GM18951 (cell line): ENCODE results near the gene KRTAP5-6.

Source experiments
- POLR2A ChIP-seq: IDR thresholded peaks from 4 replicates; pipeline ENCODE4 v1.6.1; 2011; ENCODE audit warnings: mild to moderate bottlenecking; ENCODE audit not compliant: insufficient read length, insufficient read depth; ENCODE audit errors: extremely low read depth
- in situ Hi-C: fragments of 300-500 bp; cut with MboI; formaldehyde crosslinking; loops from one replicate; pipeline ENCODE4 v1.12.0; 2022; ENCODE audit warnings: low sequenced_read_pairs, mixed read lengths, inconsistent platforms; ENCODE audit not compliant: unreplicated experiment

Gene KRTAP5-6

GRCh38 chr11:1695548-1696108, 1.4 kb upstream of the KRTAP5-6 start:
- TF ChIP-seq POLR2A: no peak
- in situ Hi-C loops: loop anchor here (10.0 to 25.0 kb wide), 2 partner anchors 119 to 467 kb away; partner anchors contain the start of genes INS and TH

GRCh38 chr11:1699771-1700170, 2.8 kb downstream of the KRTAP5-6 start:
- no peak for TF ChIP-seq POLR2A
- in situ Hi-C loops: loop anchor here (10.0 to 25.0 kb wide), 2 partner anchors 115 to 463 kb away; partner anchors contain the start of genes INS and TH

GRCh38 chr11:1701091-1701807, 4.3 kb downstream of the KRTAP5-6 start:
- no peak for TF ChIP-seq POLR2A
- in situ Hi-C loops: no loop called here

GRCh38 chr11:1702506-1702905, 5.5 kb downstream of the KRTAP5-6 start:
- in situ Hi-C loops: no loop called here
- no peak for TF ChIP-seq POLR2A

DNA sequence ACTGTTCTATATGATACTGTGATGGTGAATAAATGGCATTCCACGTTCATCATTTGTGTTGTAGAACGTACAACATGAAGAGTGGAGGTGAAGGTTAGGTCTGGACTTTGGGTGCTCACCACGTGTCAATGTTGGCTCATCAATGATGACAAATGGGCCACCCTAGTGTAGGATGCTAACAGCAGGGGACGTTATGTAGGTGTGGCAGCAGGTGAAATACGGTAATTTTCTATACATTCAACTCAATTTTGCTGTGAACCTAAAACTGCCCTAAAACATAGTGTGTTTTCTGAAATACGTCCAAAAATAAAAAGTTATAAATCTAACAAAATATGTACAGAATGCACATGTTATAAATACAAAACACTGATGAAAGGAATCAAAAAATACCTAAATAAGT, 6.2 kb downstream of the KRTAP5-6 start:
- no peak for TF ChIP-seq POLR2A
- in situ Hi-C loops: no loop called here

DNA sequence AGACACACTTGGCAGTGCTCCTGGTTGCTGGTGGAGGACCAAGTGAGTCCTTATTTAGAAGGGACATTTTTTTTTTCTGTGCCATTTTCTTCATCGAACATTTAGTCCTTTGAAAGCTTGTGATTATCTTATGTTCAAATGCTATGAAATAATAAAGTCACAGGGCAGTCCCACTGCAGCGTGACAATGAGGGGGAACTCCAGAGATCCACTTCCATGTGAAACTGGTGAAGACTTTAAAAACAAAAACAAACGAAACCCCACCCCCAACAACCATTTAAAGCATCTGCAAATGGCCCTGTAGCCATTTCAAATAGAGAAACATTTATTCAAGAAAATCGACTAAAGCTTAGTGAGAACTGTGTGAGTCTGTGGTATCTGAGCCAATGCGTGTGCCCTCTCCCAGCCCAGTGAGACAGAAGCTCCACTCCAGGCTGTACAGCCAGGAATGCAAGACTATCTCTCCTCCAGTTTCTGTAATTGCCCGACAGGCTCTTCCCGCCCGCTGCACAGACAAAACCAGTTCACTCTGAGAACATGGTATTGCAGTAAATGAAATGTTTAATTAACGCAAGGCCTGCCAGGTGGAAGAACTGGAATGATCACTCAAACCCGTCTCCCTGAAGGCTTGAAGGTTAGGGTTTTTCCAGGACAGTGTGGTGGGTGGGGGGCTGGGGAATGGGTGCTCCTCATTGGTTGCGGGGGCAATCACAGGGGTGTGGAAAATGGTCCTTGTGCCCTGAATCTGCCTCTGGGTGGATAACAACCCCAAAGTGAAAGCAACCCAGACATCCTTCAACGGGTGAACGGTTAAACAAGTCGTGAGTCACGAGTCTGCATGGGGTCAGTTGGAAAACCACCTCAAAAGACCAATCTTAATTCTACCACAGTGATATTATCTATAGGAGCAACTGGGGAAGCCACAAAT, 8.4 kb downstream of the KRTAP5-6 start:
- no peak for TF ChIP-seq POLR2A
- in situ Hi-C loops: no loop called here

DNA sequence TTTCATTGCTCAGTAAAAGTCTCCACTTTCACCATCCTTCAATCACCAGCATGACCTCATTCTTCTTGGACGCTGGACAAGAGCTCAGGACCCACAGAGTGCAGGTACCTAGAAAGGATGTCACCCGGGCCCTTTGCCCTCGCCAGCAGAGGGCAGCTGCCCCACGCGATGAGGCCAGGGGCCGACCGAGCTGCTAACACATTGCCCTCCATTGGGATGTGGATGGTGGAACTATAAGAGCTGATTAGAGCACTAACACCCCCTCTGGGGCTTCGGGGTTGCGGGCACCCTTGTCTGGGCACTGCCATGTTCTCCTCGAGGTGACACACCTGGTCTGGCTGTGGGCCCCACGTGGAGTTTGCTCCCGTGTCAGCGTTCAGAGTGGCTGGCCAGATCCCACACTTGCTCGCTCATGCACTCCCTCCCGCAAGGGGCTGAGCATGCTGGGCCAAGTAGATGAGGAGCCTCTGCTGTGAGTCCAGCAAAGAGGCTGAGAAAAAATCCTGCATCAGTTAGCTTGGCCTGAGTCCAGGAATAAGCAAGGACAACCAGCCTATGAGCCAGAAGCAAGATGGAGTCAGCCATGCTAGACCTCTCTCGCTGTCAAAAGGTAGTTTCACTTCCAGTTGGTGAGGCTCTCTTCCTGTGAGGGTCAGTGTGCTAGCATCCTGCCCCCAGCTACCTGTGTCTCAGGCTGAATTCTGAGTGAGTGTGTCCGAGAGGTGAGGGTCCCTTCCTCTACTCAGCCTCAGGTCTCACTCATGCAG, 9.8 kb downstream of the KRTAP5-6 start:
- in situ Hi-C loops: no loop called here
- no peak for TF ChIP-seq POLR2A

DNA sequence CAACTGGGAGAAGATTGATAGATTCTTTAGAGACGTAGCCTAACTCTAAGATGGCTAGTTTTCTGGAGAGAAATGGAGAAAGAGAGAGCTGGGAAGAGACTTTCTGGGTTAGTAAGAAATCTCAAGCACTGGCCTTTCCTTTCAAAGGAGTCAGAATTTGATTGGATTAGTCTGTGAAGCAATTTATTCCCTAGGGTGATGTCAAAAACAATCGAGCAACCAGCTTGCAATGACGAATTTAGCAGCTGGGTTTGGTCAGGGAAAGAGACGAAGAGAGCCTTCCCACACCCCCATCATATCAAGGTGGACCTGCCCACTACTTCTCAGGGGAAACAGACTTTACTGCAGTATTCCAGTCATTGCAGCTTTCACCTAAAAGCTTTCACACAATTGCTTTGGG, 10.8 kb downstream of the KRTAP5-6 start:
- in situ Hi-C loops: no loop called here
- TF ChIP-seq POLR2A: no peak

GRCh38 chr11:1708716-1709115, 11.7 kb downstream of the KRTAP5-6 start:
- in situ Hi-C loops: no loop called here
- TF ChIP-seq POLR2A: no peak

- in situ Hi-C loops: no loop called here
These were observed 18.2 kb downstream of the KRTAP5-6 start for GRCh38 chr11:1714908-1715885.

DNA sequence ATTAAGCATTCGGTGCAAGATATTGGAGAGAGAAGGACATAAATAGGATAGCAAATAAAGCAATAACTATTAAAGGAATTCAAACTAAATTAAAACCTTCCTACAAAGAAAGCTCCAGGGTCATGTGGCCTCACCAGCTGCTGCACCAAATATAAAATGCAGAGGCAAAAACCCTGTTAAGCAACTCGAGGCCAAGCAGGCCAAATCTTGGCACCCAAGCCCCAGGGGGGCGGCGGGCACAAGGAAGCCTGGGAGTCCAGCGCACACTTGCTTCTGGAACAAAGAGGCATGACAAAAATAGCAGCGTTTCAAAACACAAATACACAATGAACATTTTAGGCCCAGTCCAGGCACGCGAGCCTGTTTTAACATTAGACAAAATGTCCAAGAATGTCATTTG, 20.8 kb downstream of the KRTAP5-6 start:
- in situ Hi-C loops: no loop called here
- no peak for TF ChIP-seq POLR2A

More at GRCh38 chr11:1714908-1715885, 18.2 kb downstream of the KRTAP5-6 start:
- no peak for TF ChIP-seq POLR2A

DNA sequence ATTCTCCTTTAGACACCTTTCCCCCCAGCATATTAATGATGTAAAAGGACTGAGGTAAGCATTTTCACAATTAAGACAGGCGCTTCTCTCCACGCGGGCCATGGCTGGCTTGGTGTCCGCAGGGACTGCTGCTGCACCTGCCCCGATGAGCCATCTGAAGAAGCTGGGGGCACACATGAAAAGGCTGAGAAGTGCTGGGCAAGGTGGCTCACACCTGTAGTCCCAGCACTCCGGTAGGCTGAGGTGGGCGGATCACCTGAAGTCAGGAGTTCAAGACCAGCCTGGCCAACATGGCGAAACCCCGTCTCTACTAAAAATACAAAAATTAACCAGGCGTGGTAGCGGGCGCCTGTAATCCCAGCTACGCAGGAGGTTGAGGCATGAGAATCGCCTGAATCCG, 21.3 kb downstream of the KRTAP5-6 start:
- TF ChIP-seq POLR2A: no peak
- in situ Hi-C loops: no loop called here
